H1 (cell line): Measurements from ENCODE around the gene SEC16A. TPM values are rescaled to one million over a fixed set of nuclear protein-coding genes. Genes with fewer than 3 reads are reported as not detected.

Experiments used
- RNF2 ChIP-seq: fragments of 200-900, 300-1000 bp; sonication (generic); IDR thresholded peaks from 2 replicates; pipeline ENCODE4 v1.7.1; 2016; ENCODE audit warnings: borderline replicate concordance, low read depth, mild to moderate bottlenecking, antibody characterized with exemption, low read length; ENCODE audit not compliant: poor library complexity, severe bottlenecking; ENCODE audit errors: missing control alignments
- SIN3A ChIP-seq, 2 experiments: IDR thresholded peaks in 1 of 2; conservative IDR thresholded peaks in 1 of 2; 2 replicates each; pipeline ENCODE4 v1.6.1; 2011 to 2012; ENCODE audit warnings: low read length in 2 of 2, improper control_type of control experiment in 1 of 2, low read depth in 1 of 2, mild to moderate bottlenecking in 1 of 2
- polyA plus RNA-seq, 7 experiments: library from polyadenylated mRNA; depleted of rRNA in 3 of 7; stranded (reverse) in 5 of 7; unstranded in 2 of 7; fragments of >200 nt in 5 of 7; fragments of 200-250 nt in 2 of 7; gene quantifications; 1 replicate in 5 of 7; 2 replicates in 1 of 7; 4 replicates in 1 of 7; pipeline versions ENCODE4 v1.2.1 to v1.2.3, GENCODE V29; 2011 to 2013; ENCODE audit warnings: missing spikeins in 2 of 7, mixed read lengths in 2 of 7
- total RNA-seq: library from RNA; stranded (reverse); fragmentation: NEBNext Ultra II Directional; extraction: Animal tissue kit (Norgen Biotek cat#: 25700); gene quantifications from 2 replicates; pipeline ENCODE4 v1.2.1, GENCODE V29; 2021

The SEC16A gene
- total and polyA plus RNA-seq, 2 of the 8 experiments (the other 6 are each of a cell fraction or from before 2014, with no cell fraction given): 21.6 to 49.0 TPM

- TF ChIP-seq RNF2: no peak
- TF ChIP-seq SIN3A (conservative IDR thresholded peaks at IDR 0.05 in 1 of 2, IDR thresholded peaks at IDR 0.05 in 1 of 2; ENCODE audit: low read depth in 1 of 2, low read length in 2 of 2): no peak
- TF ChIP-seq, all 59 proteins: peak for 0
These were observed 17.2 kb downstream of the SEC16A start (continued) for GRCh38 chr9:136465500-136466154.
